Nephron (organoid): Measurements from ENCODE around the gene FGF8.
A peak's percentile ranks its signal among the peaks of the same experiment; 100 is the strongest.

Source experiments
- H3K27ac Mint-ChIP-seq, 3 experiments: 2 replicates each; pipeline ENCODE4 v1.8.0; 2020; ENCODE audit warnings: mixed read lengths in 3 of 3, mild to moderate bottlenecking in 2 of 3, moderate library complexity in 1 of 3
- H3K27me3 Mint-ChIP-seq: 2 replicates; pipeline ENCODE4 v1.8.0; 2021; ENCODE audit warnings: low read depth, mild to moderate bottlenecking, moderate library complexity, mixed read lengths
- H3K36me3 Mint-ChIP-seq: 2 replicates; pipeline ENCODE4 v1.8.0; 2020; ENCODE audit warnings: low read depth, mixed read lengths
- H3K4me1 Mint-ChIP-seq: 2 replicates; pipeline ENCODE4 v1.8.0; 2020; ENCODE audit warnings: mixed read lengths
- H3K4me3 Mint-ChIP-seq, 3 experiments: 2 replicates each; pipeline ENCODE4 v1.8.0; 2020; ENCODE audit warnings: mild to moderate bottlenecking in 3 of 3, mixed read lengths in 3 of 3, moderate library complexity in 2 of 3
- H3K9me3 Mint-ChIP-seq: 2 replicates; pipeline ENCODE4 v1.8.0; 2020; ENCODE audit warnings: mixed read lengths
- TF ChIP-seq, protein P1 (sequence below), 3 experiments: fragments of 200-600 bp; sonication (generic); IDR thresholded peaks; one replicate each; pipeline ENCODE4 v1.5.0; 2021; ENCODE audit warnings: antibody characterized with exemption in 3 of 3; ENCODE audit not compliant: unreplicated experiment in 3 of 3

Gene FGF8

DNA sequence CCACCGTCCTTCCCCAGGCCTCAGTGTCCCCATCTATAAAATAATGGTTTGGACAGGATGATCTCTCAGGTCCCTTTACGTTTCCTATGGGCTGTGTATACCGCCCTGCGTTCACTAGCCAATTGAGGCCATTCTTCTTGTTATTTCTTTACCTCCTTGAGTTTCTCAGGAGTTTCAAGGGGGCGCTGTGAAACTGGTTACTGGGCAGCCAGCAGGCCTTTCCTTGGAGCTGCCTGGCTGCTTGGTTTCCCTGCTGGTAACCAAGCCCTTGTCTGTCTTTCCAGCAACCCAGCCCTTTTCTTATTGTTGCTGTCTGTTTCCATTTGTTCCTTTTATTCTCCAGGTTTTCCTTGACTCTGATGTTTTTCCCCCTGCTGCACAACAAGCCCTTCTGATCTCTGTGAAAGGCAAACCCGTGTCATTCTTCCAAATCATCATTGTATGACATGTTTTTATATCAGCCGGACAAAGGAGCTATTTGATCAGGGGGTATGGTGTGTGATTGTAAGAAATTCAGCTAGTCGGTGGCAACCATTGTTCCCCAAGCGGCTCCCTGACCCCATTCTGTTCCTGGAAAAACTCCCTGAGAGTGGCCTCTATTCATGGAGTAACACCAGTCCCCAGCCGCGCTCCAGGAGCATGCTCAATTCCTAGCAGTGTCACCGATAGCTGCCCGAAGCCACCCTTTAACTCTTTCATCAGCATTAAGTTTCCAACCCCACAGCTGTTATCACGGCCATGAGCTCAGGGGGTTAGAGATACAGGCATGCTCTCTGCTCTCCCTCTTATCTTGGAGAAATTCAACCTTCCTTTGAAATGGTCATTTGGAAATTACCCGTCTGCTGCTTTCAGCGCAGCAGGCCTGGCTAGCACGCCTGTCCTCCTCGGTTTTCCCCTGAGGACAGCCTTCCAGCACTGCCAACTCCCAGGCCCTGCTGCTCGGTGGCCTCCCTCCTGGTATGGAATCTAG lies 26.6 kb downstream of the FGF8 start:
- Mint-ChIP-seq H3K27me3 (peaks cover 3% of the 10 kb centered on the region), H3K27ac (peak overlapping the region in 2 of 3 experiments; percentile 48 to 64), H3K36me3 (no peaks in the 10 kb centered on the region), H3K4me3 (peak overlapping the region in 1 of 3 experiments; percentile 33), H3K4me1 (peaks cover 14% of the 10 kb centered on the region), H3K9me3 (no peaks in the 10 kb centered on the region)
- TF ChIP-seq, protein P1, sequence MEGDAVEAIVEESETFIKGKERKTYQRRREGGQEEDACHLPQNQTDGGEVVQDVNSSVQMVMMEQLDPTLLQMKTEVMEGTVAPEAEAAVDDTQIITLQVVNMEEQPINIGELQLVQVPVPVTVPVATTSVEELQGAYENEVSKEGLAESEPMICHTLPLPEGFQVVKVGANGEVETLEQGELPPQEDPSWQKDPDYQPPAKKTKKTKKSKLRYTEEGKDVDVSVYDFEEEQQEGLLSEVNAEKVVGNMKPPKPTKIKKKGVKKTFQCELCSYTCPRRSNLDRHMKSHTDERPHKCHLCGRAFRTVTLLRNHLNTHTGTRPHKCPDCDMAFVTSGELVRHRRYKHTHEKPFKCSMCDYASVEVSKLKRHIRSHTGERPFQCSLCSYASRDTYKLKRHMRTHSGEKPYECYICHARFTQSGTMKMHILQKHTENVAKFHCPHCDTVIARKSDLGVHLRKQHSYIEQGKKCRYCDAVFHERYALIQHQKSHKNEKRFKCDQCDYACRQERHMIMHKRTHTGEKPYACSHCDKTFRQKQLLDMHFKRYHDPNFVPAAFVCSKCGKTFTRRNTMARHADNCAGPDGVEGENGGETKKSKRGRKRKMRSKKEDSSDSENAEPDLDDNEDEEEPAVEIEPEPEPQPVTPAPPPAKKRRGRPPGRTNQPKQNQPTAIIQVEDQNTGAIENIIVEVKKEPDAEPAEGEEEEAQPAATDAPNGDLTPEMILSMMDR (IDR thresholded peaks at IDR 0.05; ENCODE audit: unreplicated experiment in 3 of 3) = peak in 1 of 3 experiments; percentile 13

DNA sequence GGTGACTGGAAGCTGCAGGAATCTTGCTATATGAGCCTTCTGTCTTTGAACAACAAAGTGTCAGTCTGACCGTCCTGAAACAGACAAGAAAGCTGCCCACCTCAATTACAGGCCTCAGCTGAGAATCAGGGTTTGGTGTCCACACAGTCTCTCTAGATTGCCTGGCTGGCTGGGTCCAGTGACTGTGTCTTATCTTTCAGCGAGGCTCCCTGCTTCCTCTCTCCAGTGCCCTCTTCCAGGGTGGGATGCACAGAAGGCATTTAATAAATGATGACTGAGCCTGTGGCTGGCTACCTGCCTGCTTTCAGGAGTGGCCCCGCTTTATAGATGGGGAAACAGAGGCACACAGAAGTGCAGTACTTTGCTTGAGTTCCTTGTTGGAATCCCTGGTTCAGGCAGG lies 27.4 kb downstream of the FGF8 start:
- Mint-ChIP-seq H3K4me1 (peaks cover 14% of the 10 kb centered on the region), H3K27me3 (no peaks in the 10 kb centered on the region), H3K36me3 (no peaks in the 10 kb centered on the region), H3K27ac (no peak overlapping the region), H3K9me3 (no peaks in the 10 kb centered on the region), H3K4me3 (no peak overlapping the region)
- TF ChIP-seq, protein P1 (IDR thresholded peaks at IDR 0.05; ENCODE audit: unreplicated experiment in 3 of 3) = no peak

DNA sequence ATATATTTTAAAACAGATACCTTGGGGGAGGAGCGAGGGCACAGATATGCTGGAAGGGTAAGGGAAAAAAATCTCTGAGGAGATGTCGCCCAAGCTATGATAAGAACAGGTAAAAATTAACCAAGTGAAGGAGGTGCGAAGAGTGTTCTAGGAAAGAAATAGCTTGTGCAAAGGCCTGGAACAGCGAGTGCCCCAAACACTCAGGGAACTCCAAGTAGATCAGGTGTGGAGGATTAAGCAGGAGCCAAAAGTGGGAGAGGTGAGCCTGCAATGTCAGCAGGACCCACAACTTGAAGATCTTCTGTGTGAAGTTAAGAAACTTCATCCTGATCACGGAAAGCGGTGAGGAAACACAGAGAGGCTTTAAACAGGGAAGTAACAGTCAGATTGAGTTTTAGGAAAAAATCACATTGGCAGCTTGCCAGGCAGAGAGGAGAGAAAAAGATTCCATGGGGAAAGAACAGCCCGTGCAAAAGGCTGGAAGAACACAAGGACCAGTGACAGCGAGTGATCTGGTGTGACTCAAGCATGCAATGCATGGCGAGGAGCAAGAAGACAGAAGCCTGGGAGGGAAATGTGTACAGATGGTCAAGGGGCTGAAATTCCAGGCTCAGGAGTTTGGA lies 30.7 kb downstream of the FGF8 start:
- TF ChIP-seq, protein P1 (IDR thresholded peaks at IDR 0.05; ENCODE audit: unreplicated experiment in 3 of 3) = no peak
- Mint-ChIP-seq H3K9me3 (no peaks in the 10 kb centered on the region), H3K27me3 (peaks cover 6% of the 10 kb centered on the region), H3K36me3 (no peaks in the 10 kb centered on the region), H3K4me3 (no peak overlapping the region), H3K4me1 (peaks cover 14% of the 10 kb centered on the region), H3K27ac (peak overlapping the region in 1 of 3 experiments; percentile 62)

DNA sequence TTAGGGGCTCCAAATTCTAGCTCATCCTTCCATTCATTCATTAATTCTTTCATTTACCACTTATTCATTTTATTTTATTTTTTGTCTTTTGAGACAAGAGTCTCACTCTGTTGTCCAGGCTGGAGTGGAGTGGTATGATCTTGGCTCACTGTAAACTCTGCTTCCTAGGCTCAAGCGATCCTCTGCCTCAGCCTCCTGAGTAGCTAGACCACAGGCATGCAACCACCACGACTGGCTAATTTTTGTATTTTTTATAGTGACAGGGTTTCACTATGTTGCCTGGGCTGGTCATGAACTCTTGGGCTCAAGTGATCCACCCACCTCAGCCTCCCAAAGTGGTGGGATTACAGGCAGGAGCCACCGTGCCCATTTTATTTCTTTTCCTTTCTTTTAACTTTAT lies 31.6 kb downstream of the FGF8 start:
- no peaks in the 10 kb centered on the region for H3K36me3 Mint-ChIP-seq
- no peak overlapping the region for H3K4me3 Mint-ChIP-seq
- H3K9me3 Mint-ChIP-seq = no peaks in the 10 kb centered on the region
- TF ChIP-seq, protein P1 (IDR thresholded peaks at IDR 0.05; ENCODE audit: unreplicated experiment in 3 of 3) = no peak
- H3K27me3 Mint-ChIP-seq = peaks cover 6% of the 10 kb centered on the region
- peaks cover 7% of the 10 kb centered on the region for H3K4me1 Mint-ChIP-seq
- H3K27ac Mint-ChIP-seq = no peak overlapping the region

DNA sequence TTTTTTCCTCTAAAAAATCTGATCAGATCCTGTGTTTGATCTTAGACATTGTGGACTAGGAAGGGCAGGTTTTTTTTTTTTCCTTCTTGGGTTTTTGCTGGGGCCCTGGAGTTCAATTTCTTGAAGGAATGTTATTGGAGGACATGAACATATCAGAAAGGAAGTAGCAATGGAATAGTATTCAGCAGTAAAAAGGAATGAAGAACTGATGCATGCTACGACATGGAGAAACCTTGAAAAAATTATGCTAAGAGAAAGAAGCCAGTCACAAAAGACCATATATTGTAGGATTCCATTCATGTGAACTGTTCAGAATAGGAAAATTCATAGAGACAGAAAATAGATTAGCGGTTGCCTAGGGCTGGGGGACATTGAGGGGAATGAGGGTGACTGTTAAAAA lies 34.0 kb downstream of the FGF8 start:
- TF ChIP-seq, protein P1 (IDR thresholded peaks at IDR 0.05; ENCODE audit: unreplicated experiment in 3 of 3) = no peak
- Mint-ChIP-seq H3K27ac (no peak overlapping the region), H3K9me3 (no peaks in the 10 kb centered on the region), H3K4me1 (peaks cover 4% of the 10 kb centered on the region), H3K36me3 (no peaks in the 10 kb centered on the region), H3K27me3 (peaks cover 6% of the 10 kb centered on the region), H3K4me3 (no peak overlapping the region)
